SK-N-SH (cell line): ENCODE data around the gene MGST1. TPM values are rescaled to one million over a fixed set of nuclear protein-coding genes. Genes with fewer than 3 reads are reported as not detected.
A peak's percentile ranks its signal among the peaks of the same experiment; 100 is the strongest.

Experiments used
- CTCF ChIA-PET: fragments of 300-600, 350-600 bp; formaldehyde crosslinking; extraction: SDS; loops from one replicate; lab custom pipeline; 2021; lab: Yijun Ruan, JAX
- POLR2A ChIA-PET: fragments of 350-600 bp; sonication (Branson Sonifier 250); formaldehyde crosslinking; extraction: SDS; loops from one replicate; lab custom pipeline; 2020; ENCODE audit warnings: antibody characterized with exemption, inconsistent platforms; lab: Yijun Ruan, JAX
- DNase-seq: peaks from one replicate; pipeline ENCODE4 v3.0.0; 2012
- H2AFZ ChIP-seq: fragments of 200-600 bp; sonication (generic); 2 replicates; pipeline ENCODE4 v1.8.1; 2016; ENCODE audit warnings: antibody characterized with exemption, mild to moderate bottlenecking, low read depth
- H3F3A ChIP-seq: fragments of 200-600 bp; sonication (generic); replicated peaks from 2 replicates; pipeline ENCODE3; 2016; ENCODE audit warnings: antibody characterized with exemption, mild to moderate bottlenecking; ENCODE audit not compliant: insufficient read depth
- H3K27ac ChIP-seq, 2 experiments: fragments of 200-500 bp in 1 of 2; fragments of 200-600 bp in 1 of 2; sonication (Bioruptor generic) in 1 of 2; sonication (generic), shearing (Covaris generic) in 1 of 2; 2 replicates each; pipeline versions ENCODE4 v1.5.1 to v1.6.1; 2014 to 2016; ENCODE audit warnings: low read depth in 2 of 2, inconsistent platforms in 1 of 2, low read length in 1 of 2, mild to moderate bottlenecking in 1 of 2, mixed read lengths in 1 of 2
- H3K27me3 ChIP-seq: fragments of 200-600 bp; sonication (generic), shearing (Covaris generic); 2 replicates; pipeline ENCODE4 v1.6.1; 2016; ENCODE audit warnings: mixed run types; ENCODE audit not compliant: insufficient read depth
- H3K36me3 ChIP-seq, 2 experiments: fragments of 200-500 bp in 1 of 2; fragments of 200-600 bp in 1 of 2; sonication (Bioruptor generic) in 1 of 2; sonication (generic) in 1 of 2; replicated peaks in 1 of 2; 2 replicates each; pipeline versions ENCODE3 to v1.5.1; 2014 to 2016; ENCODE audit warnings: low read length in 1 of 2, mild to moderate bottlenecking in 1 of 2; ENCODE audit not compliant: insufficient read depth in 2 of 2, control insufficient read depth in 1 of 2
- H3K4me1 ChIP-seq, 2 experiments: fragments of 200-500 bp in 1 of 2; fragments of 200-600 bp in 1 of 2; sonication (Bioruptor generic) in 1 of 2; sonication (generic), shearing (Covaris generic) in 1 of 2; 2 replicates each; pipeline versions ENCODE4 v1.5.1 to v1.6.1; 2014 to 2016; ENCODE audit warnings: low read depth in 1 of 2, low read length in 1 of 2, mixed run types in 1 of 2; ENCODE audit not compliant: insufficient read depth in 2 of 2, control insufficient read depth in 1 of 2
- H3K4me2 ChIP-seq: fragments of 200-600 bp; sonication (generic), shearing (Covaris generic); 2 replicates; pipeline ENCODE4 v1.6.1; 2017; ENCODE audit warnings: mixed run types
- H3K4me3 ChIP-seq, 2 experiments: fragments of 200-500 bp in 1 of 2; fragments of 200-600 bp in 1 of 2; sonication (Bioruptor generic) in 1 of 2; sonication (generic), shearing (Covaris generic) in 1 of 2; 2 replicates each; pipeline versions ENCODE4 v1.5.1 to v1.8.1; 2014 to 2016; ENCODE audit warnings: low read depth in 2 of 2, inconsistent platforms in 1 of 2, low read length in 1 of 2, mild to moderate bottlenecking in 1 of 2, mixed read lengths in 1 of 2, moderate library complexity in 1 of 2
- H3K79me2 ChIP-seq: fragments of 200-600 bp; sonication (generic); 2 replicates; pipeline ENCODE4 v1.8.1; 2017; ENCODE audit warnings: mild to moderate bottlenecking; ENCODE audit not compliant: insufficient read depth
- H3K9ac ChIP-seq: fragments of 200-600 bp; sonication (generic); 2 replicates; pipeline ENCODE4 v1.6.1; 2017; ENCODE audit warnings: mixed run types
- H3K9me2 ChIP-seq: fragments of 200-600 bp; sonication (generic); 2 replicates; pipeline ENCODE4 v1.6.1; 2017; ENCODE audit warnings: mixed run types
- H3K9me3 ChIP-seq: fragments of 200-600 bp; sonication (generic); 2 replicates; pipeline ENCODE4 v1.6.1; 2017; ENCODE audit warnings: mixed run types, mild to moderate bottlenecking, moderate library complexity
- H4K20me1 ChIP-seq: fragments of 200-600 bp; sonication (generic); 2 replicates; pipeline ENCODE4 v1.6.1; 2017; ENCODE audit warnings: mild to moderate bottlenecking, mixed run types; ENCODE audit not compliant: insufficient read depth
- ELF1 ChIP-seq: IDR thresholded peaks from 2 replicates; pipeline ENCODE4 v1.4.0; 2012
- EZH2phosphoT487 ChIP-seq: fragments of 200-600 bp; sonication (generic); IDR thresholded peaks from 2 replicates; pipeline ENCODE4 v1.6.1; 2017; ENCODE audit warnings: low read depth, mixed run types, mild to moderate bottlenecking, antibody characterized with exemption, moderate library complexity, borderline replicate concordance
- FOXJ3 ChIP-seq: sonication (generic); formaldehyde crosslinking; IDR thresholded peaks from 2 replicates; pipeline ENCODE4 v1.5.1; 2020; ENCODE audit warnings: mild to moderate bottlenecking, missing genetic modification reagents
- FOXM1 ChIP-seq: IDR thresholded peaks from 2 replicates; pipeline ENCODE4 v1.4.0; 2012; ENCODE audit warnings: low read depth, mild to moderate bottlenecking
- GABPA ChIP-seq: IDR thresholded peaks from 2 replicates; pipeline ENCODE4 v1.4.0; 2012; ENCODE audit warnings: low read depth, mild to moderate bottlenecking
- MAX ChIP-seq: IDR thresholded peaks from 2 replicates; pipeline ENCODE4 v1.4.0; 2012; ENCODE audit warnings: low read depth
- MEF2A ChIP-seq: IDR thresholded peaks from 2 replicates; pipeline ENCODE4 v1.4.0; 2012; ENCODE audit warnings: low read depth, borderline replicate concordance
- MXI1 ChIP-seq: IDR thresholded peaks from 2 replicates; pipeline ENCODE4 v1.6.1; 2012; ENCODE audit warnings: mild to moderate bottlenecking, low read depth, low read length, improper control_type of control experiment
- NFIC ChIP-seq: IDR thresholded peaks from 2 replicates; pipeline ENCODE4 v1.4.0; 2012; ENCODE audit warnings: borderline replicate concordance
- NRF1 ChIP-seq: IDR thresholded peaks from 2 replicates; pipeline ENCODE4 v1.6.1; 2012; ENCODE audit warnings: low read depth, mild to moderate bottlenecking, low read length
- POLR2AphosphoS5 ChIP-seq: IDR thresholded peaks from 2 replicates; pipeline ENCODE4 v1.6.1; 2012; ENCODE audit warnings: low read depth, low read length
- RCOR1 ChIP-seq: fragments of 150-350 bp; IDR thresholded peaks from 2 replicates; pipeline ENCODE4 v1.6.1; 2017; ENCODE audit warnings: antibody characterized with exemption, low read length
- RFX5 ChIP-seq: IDR thresholded peaks from 2 replicates; pipeline ENCODE4 v1.6.1; 2012; ENCODE audit warnings: mild to moderate bottlenecking, improper control_type of control experiment, low read length
- TAF1 ChIP-seq: IDR thresholded peaks from 2 replicates; pipeline ENCODE4 v1.6.1; 2012; ENCODE audit warnings: low read depth, mild to moderate bottlenecking, low read length, moderate library complexity, borderline replicate concordance
- TEAD4 ChIP-seq: IDR thresholded peaks from 2 replicates; pipeline ENCODE4 v1.4.0; 2012; ENCODE audit warnings: mild to moderate bottlenecking, borderline replicate concordance; ENCODE audit not compliant: insufficient read depth
- ZBTB33 ChIP-seq: IDR thresholded peaks from 2 replicates; pipeline ENCODE4 v1.4.0; 2012; ENCODE audit warnings: low read depth, borderline replicate concordance
- WGBS: methylation state at CpG from one replicate; pipeline ENCODE4 v1.1.6; 2017; ENCODE audit warnings: low lambda C conversion rate; 5-methylcytosine and 5-hydroxymethylcytosine counted together
- polyA plus RNA-seq, 3 experiments: library from polyadenylated mRNA; depleted of rRNA; stranded (reverse); fragments of >200 nt; gene quantifications; 2 replicates each; pipeline ENCODE4 v1.2.3, GENCODE V29; 2012
- TF ChIP-seq, protein P1 (sequence below): IDR thresholded peaks from 2 replicates; pipeline ENCODE4; 2012
- TF ChIP-seq, protein P2 (sequence below): fragments of 200-600 bp; sonication (generic); IDR thresholded peaks from 2 replicates; pipeline ENCODE4 v1.6.1; 2017; ENCODE audit warnings: antibody characterized with exemption, mild to moderate bottlenecking, moderate library complexity
- TF ChIP-seq, protein P3 (sequence below): fragments of 150-350 bp; IDR thresholded peaks from 2 replicates; pipeline ENCODE4 v1.6.1; 2017; ENCODE audit warnings: antibody characterized with exemption, low read length, low read depth, borderline replicate concordance
- TF ChIP-seq, protein P4 (sequence below): fragments of 150-350 bp; IDR thresholded peaks from 2 replicates; pipeline ENCODE4 v1.6.1; 2016; ENCODE audit warnings: mild to moderate bottlenecking, low read depth, low read length

Gene MGST1
- polyA plus RNA-seq, 1 of the 3 experiments (the other 2 are of a cell fraction), result 4.8 TPM

DNA sequence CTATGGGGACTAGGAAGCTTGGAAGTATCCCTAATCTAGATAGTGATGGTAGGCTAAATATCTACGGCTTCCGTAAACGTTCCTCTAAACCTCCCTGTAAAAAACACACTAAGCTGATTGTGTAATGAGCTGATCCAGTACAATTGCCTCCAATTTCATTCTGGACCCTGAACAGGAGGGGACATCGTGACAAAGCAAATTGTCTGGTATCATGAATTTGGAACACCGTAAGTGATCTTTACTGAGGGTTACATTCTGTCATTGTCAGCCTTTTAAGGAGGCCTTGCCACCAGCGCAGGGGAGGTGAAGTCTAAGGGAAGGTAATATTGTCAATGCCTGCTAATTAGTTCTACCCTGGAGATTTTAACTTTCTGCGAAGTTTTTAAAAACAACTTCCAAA, 487 bp upstream of the MGST1 start:
- Histone ChIP-seq H3K4me1 (no peaks in the 10 kb centered on the region), H3K79me2 (no peaks in the 10 kb centered on the region), H2AFZ (no peak overlapping the region; the same call in 1 of the 2 replicates), H3F3A (no peaks in the 10 kb centered on the region), H3K9me3 (no peaks in the 10 kb centered on the region), H3K9ac (no peak overlapping the region), H3K36me3 (no peaks in the 10 kb centered on the region), H3K27ac (no peak overlapping the region), H3K4me2 (peak overlapping the region; percentile 68; the same call in 1 of the 2 replicates), H3K27me3 (no peaks in the 10 kb centered on the region), H3K9me2 (no peaks in the 10 kb centered on the region), H4K20me1 (no peaks in the 10 kb centered on the region), H3K4me3 (no peak overlapping the region)
- 43% methylated on average over 7 of the region's 7 CpGs for WGBS
- DNase-seq, result no peak
- ChIA-PET CTCF (interaction anchor here (1.3 kb wide), 1 partner anchor 1306 kb away, joined by 3 read pairs; no protein-coding TSS in a partner anchor), POLR2A (no interaction called here)
- TF ChIP-seq MAX, result no peak
- TF ChIP-seq MXI1, result no peak
- no peak for TF ChIP-seq ZBTB33
- no peak for TF ChIP-seq TEAD4
- no peak for TF ChIP-seq FOXJ3 (CRISPR knock-in tag)
- TF ChIP-seq, protein P1, sequence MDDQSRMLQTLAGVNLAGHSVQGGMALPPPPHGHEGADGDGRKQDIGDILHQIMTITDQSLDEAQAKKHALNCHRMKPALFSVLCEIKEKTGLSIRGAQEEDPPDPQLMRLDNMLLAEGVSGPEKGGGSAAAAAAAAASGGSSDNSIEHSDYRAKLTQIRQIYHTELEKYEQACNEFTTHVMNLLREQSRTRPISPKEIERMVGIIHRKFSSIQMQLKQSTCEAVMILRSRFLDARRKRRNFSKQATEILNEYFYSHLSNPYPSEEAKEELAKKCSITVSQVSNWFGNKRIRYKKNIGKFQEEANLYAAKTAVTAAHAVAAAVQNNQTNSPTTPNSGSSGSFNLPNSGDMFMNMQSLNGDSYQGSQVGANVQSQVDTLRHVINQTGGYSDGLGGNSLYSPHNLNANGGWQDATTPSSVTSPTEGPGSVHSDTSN, result no peak
- TF ChIP-seq NFIC, result no peak
- no peak for TF ChIP-seq RFX5
- no peak for TF ChIP-seq POLR2AphosphoS5
- no peak for TF ChIP-seq GABPA
- TF ChIP-seq EZH2phosphoT487, result no peak
- TF ChIP-seq, protein P2, sequence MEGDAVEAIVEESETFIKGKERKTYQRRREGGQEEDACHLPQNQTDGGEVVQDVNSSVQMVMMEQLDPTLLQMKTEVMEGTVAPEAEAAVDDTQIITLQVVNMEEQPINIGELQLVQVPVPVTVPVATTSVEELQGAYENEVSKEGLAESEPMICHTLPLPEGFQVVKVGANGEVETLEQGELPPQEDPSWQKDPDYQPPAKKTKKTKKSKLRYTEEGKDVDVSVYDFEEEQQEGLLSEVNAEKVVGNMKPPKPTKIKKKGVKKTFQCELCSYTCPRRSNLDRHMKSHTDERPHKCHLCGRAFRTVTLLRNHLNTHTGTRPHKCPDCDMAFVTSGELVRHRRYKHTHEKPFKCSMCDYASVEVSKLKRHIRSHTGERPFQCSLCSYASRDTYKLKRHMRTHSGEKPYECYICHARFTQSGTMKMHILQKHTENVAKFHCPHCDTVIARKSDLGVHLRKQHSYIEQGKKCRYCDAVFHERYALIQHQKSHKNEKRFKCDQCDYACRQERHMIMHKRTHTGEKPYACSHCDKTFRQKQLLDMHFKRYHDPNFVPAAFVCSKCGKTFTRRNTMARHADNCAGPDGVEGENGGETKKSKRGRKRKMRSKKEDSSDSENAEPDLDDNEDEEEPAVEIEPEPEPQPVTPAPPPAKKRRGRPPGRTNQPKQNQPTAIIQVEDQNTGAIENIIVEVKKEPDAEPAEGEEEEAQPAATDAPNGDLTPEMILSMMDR, result no peak
- TF ChIP-seq MEF2A, result no peak
- no peak for TF ChIP-seq RCOR1
- TF ChIP-seq, protein P3, sequence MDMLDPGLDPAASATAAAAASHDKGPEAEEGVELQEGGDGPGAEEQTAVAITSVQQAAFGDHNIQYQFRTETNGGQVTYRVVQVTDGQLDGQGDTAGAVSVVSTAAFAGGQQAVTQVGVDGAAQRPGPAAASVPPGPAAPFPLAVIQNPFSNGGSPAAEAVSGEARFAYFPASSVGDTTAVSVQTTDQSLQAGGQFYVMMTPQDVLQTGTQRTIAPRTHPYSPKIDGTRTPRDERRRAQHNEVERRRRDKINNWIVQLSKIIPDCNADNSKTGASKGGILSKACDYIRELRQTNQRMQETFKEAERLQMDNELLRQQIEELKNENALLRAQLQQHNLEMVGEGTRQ, result no peak
- TF ChIP-seq TAF1, result no peak
- TF ChIP-seq FOXM1, result no peak
- no peak for TF ChIP-seq NRF1
- TF ChIP-seq ELF1, result no peak
- TF ChIP-seq, protein P4, sequence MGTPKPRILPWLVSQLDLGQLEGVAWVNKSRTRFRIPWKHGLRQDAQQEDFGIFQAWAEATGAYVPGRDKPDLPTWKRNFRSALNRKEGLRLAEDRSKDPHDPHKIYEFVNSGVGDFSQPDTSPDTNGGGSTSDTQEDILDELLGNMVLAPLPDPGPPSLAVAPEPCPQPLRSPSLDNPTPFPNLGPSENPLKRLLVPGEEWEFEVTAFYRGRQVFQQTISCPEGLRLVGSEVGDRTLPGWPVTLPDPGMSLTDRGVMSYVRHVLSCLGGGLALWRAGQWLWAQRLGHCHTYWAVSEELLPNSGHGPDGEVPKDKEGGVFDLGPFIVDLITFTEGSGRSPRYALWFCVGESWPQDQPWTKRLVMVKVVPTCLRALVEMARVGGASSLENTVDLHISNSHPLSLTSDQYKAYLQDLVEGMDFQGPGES, result no peak
